Measurements from ENCODE around the gene RAC3.

The RAC3 gene

GRCh38 chr17:82011617-82012187 lies 19.8 kb upstream of the RAC3 start:
- Histone ChIP-seq H3K9ac (ENCODE audit: low read length) (no peak overlapping the region), H3K27ac (ENCODE audit: low read depth, low read length, poor library complexity, severe bottlenecking) (no peak overlapping the region), H4K20me1 (ENCODE audit: insufficient read depth, low read length) (no peaks in the 10 kb centered on the region)

GRCh38 chr17:82012261-82012639 lies 19.2 kb upstream of the RAC3 start:
- no peak overlapping the region for H3K9ac ChIP-seq (ENCODE audit: low read length)
- no peaks in the 10 kb centered on the region; the same call in 1 of the 2 replicates for H3K36me3 ChIP-seq (ENCODE audit: insufficient read depth, low read length)
- H3K4me1 ChIP-seq (ENCODE audit: insufficient read depth, low read length, severe bottlenecking), result no peaks in the 10 kb centered on the region
- no peak overlapping the region for H2AFZ ChIP-seq (ENCODE audit: low read length)
- H3K9me2 ChIP-seq (ENCODE audit: low read depth, low read length), result no peaks in the 10 kb centered on the region
- H3K27ac ChIP-seq (ENCODE audit: low read depth, low read length, poor library complexity, severe bottlenecking), result no peak overlapping the region
- H3K9me3 ChIP-seq (ENCODE audit: low read length), result no peaks in the 10 kb centered on the region
- peaks cover 3% of the 10 kb centered on the region; the same call in 1 of the 2 replicates for H3K27me3 ChIP-seq (ENCODE audit: insufficient read depth, low read length)
- TF ChIP-seq EZH2 (IDR thresholded peaks at IDR 0.05; ENCODE audit: borderline replicate concordance, low read length), result no peak
- TF ChIP-seq, protein P1, sequence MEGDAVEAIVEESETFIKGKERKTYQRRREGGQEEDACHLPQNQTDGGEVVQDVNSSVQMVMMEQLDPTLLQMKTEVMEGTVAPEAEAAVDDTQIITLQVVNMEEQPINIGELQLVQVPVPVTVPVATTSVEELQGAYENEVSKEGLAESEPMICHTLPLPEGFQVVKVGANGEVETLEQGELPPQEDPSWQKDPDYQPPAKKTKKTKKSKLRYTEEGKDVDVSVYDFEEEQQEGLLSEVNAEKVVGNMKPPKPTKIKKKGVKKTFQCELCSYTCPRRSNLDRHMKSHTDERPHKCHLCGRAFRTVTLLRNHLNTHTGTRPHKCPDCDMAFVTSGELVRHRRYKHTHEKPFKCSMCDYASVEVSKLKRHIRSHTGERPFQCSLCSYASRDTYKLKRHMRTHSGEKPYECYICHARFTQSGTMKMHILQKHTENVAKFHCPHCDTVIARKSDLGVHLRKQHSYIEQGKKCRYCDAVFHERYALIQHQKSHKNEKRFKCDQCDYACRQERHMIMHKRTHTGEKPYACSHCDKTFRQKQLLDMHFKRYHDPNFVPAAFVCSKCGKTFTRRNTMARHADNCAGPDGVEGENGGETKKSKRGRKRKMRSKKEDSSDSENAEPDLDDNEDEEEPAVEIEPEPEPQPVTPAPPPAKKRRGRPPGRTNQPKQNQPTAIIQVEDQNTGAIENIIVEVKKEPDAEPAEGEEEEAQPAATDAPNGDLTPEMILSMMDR (IDR thresholded peaks at IDR 0.05; ENCODE audit: low read length), result no peak
- no peak overlapping the region for H3K4me3 ChIP-seq (ENCODE audit: low read depth, low read length, poor library complexity, severe bottlenecking)
- H4K20me1 ChIP-seq (ENCODE audit: insufficient read depth, low read length), result no peaks in the 10 kb centered on the region
- no peaks in the 10 kb centered on the region for H3F3A ChIP-seq (ENCODE audit: insufficient read depth, low read length)
- H3K79me2 ChIP-seq (ENCODE audit: insufficient read depth, low read length), result no peaks in the 10 kb centered on the region
- no peak overlapping the region for H3K4me2 ChIP-seq (ENCODE audit: low read length)

More at GRCh38 chr17:82011617-82012187, 19.8 kb upstream of the RAC3 start:
- Histone ChIP-seq H3K27me3 (ENCODE audit: insufficient read depth, low read length) (peaks cover 3% of the 10 kb centered on the region; the same call in 1 of the 2 replicates), H3F3A (ENCODE audit: insufficient read depth, low read length) (no peaks in the 10 kb centered on the region), H3K36me3 (ENCODE audit: insufficient read depth, low read length) (no peaks in the 10 kb centered on the region; the same call in 1 of the 2 replicates), H3K9me2 (ENCODE audit: low read depth, low read length) (no peaks in the 10 kb centered on the region), H3K4me2 (ENCODE audit: low read length) (no peak overlapping the region), H3K9me3 (ENCODE audit: low read length) (no peaks in the 10 kb centered on the region), H2AFZ (ENCODE audit: low read length) (no peak overlapping the region), H3K4me3 (ENCODE audit: low read depth, low read length, poor library complexity, severe bottlenecking) (no peak overlapping the region), H3K4me1 (ENCODE audit: insufficient read depth, low read length, severe bottlenecking) (no peaks in the 10 kb centered on the region), H3K79me2 (ENCODE audit: insufficient read depth, low read length) (no peaks in the 10 kb centered on the region)
- no peak for TF ChIP-seq EZH2 (IDR thresholded peaks at IDR 0.05; ENCODE audit: borderline replicate concordance, low read length)
- TF ChIP-seq, protein P1 (IDR thresholded peaks at IDR 0.05; ENCODE audit: low read length), result no peak

- no peaks in the 10 kb centered on the region for H3F3A ChIP-seq (ENCODE audit: insufficient read depth, low read length)
- H3K36me3 ChIP-seq (ENCODE audit: insufficient read depth, low read length), result no peaks in the 10 kb centered on the region; the same call in 1 of the 2 replicates
- H3K27ac ChIP-seq (ENCODE audit: low read depth, low read length, poor library complexity, severe bottlenecking), result no peak overlapping the region
- H4K20me1 ChIP-seq (ENCODE audit: insufficient read depth, low read length), result no peaks in the 10 kb centered on the region
- no peaks in the 10 kb centered on the region for H3K4me1 ChIP-seq (ENCODE audit: insufficient read depth, low read length, severe bottlenecking)
- no peaks in the 10 kb centered on the region for H3K9me3 ChIP-seq (ENCODE audit: low read length)
- no peak overlapping the region for H3K4me3 ChIP-seq (ENCODE audit: low read depth, low read length, poor library complexity, severe bottlenecking)
- H3K9me2 ChIP-seq (ENCODE audit: low read depth, low read length), result no peaks in the 10 kb centered on the region
- no peaks in the 10 kb centered on the region for H3K79me2 ChIP-seq (ENCODE audit: insufficient read depth, low read length)
- TF ChIP-seq, protein P1 (IDR thresholded peaks at IDR 0.05; ENCODE audit: low read length), result no peak
- TF ChIP-seq EZH2 (IDR thresholded peaks at IDR 0.05; ENCODE audit: borderline replicate concordance, low read length), result no peak
- H3K9ac ChIP-seq (ENCODE audit: low read length), result no peak overlapping the region
- no peak overlapping the region for H2AFZ ChIP-seq (ENCODE audit: low read length)
- peaks cover 3% of the 10 kb centered on the region; the same call in 1 of the 2 replicates for H3K27me3 ChIP-seq (ENCODE audit: insufficient read depth, low read length)
- no peak overlapping the region for H3K4me2 ChIP-seq (ENCODE audit: low read length)
These were observed 18.7 kb upstream of the RAC3 start for GRCh38 chr17:82012640-82013295.

Measured in OCI-LY1 (cell line).